HFFc6 (cell line): ENCODE results near the gene SNRNP25. TPM values are rescaled to one million over a fixed set of nuclear protein-coding genes. Genes with fewer than 3 reads are reported as not detected.

Source experiments
- DNase-seq: peaks from one replicate; pipeline ENCODE4 v3.0.0-alpha.2; 2018
- H3K27ac Mint-ChIP-seq: 2 replicates; pipeline ENCODE4 v1.8.0; 2020; ENCODE audit warnings: mild to moderate bottlenecking, mixed read lengths
- H3K27me3 Mint-ChIP-seq: 2 replicates; pipeline ENCODE4 v1.8.0; 2021; ENCODE audit warnings: mild to moderate bottlenecking, moderate library complexity, mixed read lengths; ENCODE audit not compliant: insufficient read depth
- H3K36me3 Mint-ChIP-seq: 2 replicates; pipeline ENCODE4 v1.8.0; 2021; ENCODE audit warnings: low read depth, mixed read lengths
- H3K4me1 Mint-ChIP-seq: 2 replicates; pipeline ENCODE4 v1.8.0; 2020; ENCODE audit warnings: low read depth, mixed read lengths
- H3K4me3 Mint-ChIP-seq: 2 replicates; pipeline ENCODE4 v1.8.0; 2020; ENCODE audit warnings: mild to moderate bottlenecking, moderate library complexity, mixed read lengths
- H3K9me3 Mint-ChIP-seq: 2 replicates; pipeline ENCODE4 v1.8.0; 2020; ENCODE audit warnings: mild to moderate bottlenecking, mixed read lengths
- total RNA-seq, 6 experiments: library from RNA; stranded (reverse); fragmentation: NEBNext Ultra II Directional; extraction: Animal tissue kit (Norgen Biotek cat#: 25700); gene quantifications; 2 replicates in 1 of 6; 3 replicates in 5 of 6; pipeline ENCODE4 v1.2.3, GENCODE V29; 2021
- TF ChIP-seq, protein P1 (sequence below): fragments of 200-600 bp; sonication (generic); IDR thresholded peaks from 2 replicates; pipeline ENCODE4 v1.5.0; 2021; ENCODE audit warnings: antibody characterized with exemption, mild to moderate bottlenecking

The SNRNP25 gene
- total RNA-seq, 6 experiments from 2014 or later, result 40.3 to 53.1 (median 44.0) TPM

DNA sequence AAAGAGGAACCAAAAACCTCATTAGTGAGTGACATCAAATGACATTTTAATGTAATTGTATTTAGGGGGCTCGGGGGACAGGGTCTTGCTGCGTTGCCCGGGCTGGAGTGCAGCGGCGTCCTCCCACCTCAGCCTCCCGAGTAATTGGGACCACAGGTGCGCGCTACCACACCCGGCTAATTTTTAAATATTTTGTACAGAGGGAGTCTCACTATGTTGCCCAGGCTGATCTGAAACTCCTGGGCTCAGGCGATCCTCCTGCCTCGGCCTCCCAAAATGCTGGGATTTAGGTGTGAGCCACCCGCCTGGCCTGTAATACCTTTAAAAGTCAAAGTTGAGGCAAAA, 581 bp downstream of the SNRNP25 start:
- Mint-ChIP-seq H3K4me3 (peak overlapping the region; percentile 100), H3K4me1 (peaks cover 25% of the 10 kb centered on the region), H3K27me3 (peaks cover 2% of the 10 kb centered on the region; the same call in 1 of the 2 replicates), H3K36me3 (peaks cover 33% of the 10 kb centered on the region), H3K27ac (no peak overlapping the region), H3K9me3 (no peaks in the 10 kb centered on the region)
- TF ChIP-seq, protein P1, sequence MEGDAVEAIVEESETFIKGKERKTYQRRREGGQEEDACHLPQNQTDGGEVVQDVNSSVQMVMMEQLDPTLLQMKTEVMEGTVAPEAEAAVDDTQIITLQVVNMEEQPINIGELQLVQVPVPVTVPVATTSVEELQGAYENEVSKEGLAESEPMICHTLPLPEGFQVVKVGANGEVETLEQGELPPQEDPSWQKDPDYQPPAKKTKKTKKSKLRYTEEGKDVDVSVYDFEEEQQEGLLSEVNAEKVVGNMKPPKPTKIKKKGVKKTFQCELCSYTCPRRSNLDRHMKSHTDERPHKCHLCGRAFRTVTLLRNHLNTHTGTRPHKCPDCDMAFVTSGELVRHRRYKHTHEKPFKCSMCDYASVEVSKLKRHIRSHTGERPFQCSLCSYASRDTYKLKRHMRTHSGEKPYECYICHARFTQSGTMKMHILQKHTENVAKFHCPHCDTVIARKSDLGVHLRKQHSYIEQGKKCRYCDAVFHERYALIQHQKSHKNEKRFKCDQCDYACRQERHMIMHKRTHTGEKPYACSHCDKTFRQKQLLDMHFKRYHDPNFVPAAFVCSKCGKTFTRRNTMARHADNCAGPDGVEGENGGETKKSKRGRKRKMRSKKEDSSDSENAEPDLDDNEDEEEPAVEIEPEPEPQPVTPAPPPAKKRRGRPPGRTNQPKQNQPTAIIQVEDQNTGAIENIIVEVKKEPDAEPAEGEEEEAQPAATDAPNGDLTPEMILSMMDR, result no peak
- DNase-seq, result no peak

DNA sequence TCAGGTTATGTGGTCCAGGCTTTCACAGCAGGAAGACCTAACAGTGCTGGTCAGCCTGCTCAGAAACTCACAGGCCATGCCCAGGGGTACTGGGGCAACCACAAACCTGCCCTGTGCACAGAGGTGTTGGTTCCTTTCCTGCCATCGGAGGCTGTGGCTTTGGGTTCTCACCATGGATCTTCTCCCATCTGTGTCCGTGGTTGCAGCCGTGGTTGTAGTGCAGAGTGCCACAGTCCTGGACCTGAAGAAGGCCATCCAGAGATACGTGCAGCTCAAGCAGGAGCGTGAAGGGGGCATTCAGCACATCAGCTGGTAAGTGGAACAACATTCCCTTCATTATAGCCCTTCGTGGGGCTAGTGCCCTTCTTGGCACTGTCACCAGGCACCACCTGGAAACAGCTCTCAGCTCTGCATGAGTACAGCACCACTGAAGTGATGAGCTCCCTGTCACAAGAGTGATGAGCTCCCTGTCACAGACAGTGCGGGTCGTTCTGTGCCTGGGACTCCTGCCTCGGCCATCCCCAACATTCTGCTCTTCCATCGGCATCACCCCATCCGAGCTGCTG, 2.0 kb downstream of the SNRNP25 start:
- Mint-ChIP-seq H3K9me3 (no peaks in the 10 kb centered on the region), H3K27ac (no peak overlapping the region), H3K36me3 (peaks cover 30% of the 10 kb centered on the region), H3K4me1 (peaks cover 24% of the 10 kb centered on the region), H3K4me3 (no peak overlapping the region), H3K27me3 (peaks cover 2% of the 10 kb centered on the region; the same call in 1 of the 2 replicates)
- DNase-seq, result no peak
- TF ChIP-seq, protein P1, result no peak

DNA sequence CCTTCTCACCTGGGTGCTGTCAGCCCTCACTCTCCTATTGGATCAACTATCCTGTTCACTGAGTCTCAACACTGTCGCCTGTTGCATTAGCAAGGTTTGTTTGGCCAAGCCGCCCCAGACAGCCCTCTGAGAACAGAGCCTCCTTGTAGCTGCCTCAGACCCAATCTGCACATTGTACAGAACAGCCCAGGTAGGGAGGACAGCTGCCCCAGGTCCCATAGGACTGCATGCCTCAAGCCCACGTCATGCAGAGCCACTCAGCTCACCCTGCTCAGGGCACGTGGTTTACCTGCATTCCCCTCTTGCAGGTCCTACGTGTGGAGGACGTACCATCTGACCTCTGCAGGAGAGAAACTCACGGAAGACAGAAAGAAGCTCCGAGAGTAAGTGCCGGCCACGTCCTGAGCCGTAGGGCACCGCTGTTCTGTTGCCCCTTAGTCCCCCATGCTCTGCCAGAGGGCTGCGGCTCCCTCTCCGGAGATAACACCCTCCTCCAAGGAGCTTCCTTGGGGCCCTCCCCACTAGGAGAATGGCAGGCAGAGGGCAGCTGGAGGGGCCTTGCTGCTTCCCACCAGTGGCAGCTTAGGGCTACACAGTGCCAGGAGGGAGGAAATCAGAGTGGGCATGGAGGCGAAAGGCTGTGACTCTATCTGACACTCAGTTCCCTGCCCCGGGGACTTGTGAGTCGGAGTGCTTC, 2.8 kb downstream of the SNRNP25 start:
- H3K9me3 Mint-ChIP-seq, result no peaks in the 10 kb centered on the region
- no peak for DNase-seq
- H3K4me3 Mint-ChIP-seq, result no peak overlapping the region; the same call in 1 of the 2 replicates
- peaks cover 17% of the 10 kb centered on the region for H3K4me1 Mint-ChIP-seq
- H3K36me3 Mint-ChIP-seq, result peaks cover 26% of the 10 kb centered on the region
- TF ChIP-seq, protein P1, result no peak
- H3K27ac Mint-ChIP-seq, result no peak overlapping the region
- H3K27me3 Mint-ChIP-seq, result peaks cover 2% of the 10 kb centered on the region; the same call in 1 of the 2 replicates

DNA sequence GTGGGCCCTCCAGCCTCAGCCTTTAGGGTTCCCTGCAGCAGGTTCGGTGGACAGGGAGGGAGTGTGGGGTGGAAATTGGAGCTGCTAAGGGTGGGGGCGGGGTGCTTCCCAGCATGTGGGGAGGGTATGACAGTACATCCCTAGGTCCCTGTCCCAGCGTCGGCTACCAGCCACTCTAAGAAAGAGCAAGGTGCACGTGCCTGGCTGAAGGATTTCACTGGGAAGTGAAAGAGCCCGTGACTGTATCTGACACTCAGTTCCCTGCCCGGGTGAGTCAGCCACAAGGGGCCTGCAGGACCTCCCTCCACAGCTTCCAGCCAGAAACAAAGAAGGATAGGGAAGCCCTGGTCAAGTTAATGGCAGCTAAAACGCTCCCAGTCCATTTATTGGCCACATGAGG, 4.1 kb downstream of the SNRNP25 start:
- peak overlapping the region; percentile 30; the same call in 1 of the 2 replicates for H3K27ac Mint-ChIP-seq
- TF ChIP-seq, protein P1, result no peak
- peaks cover 23% of the 10 kb centered on the region for H3K36me3 Mint-ChIP-seq
- H3K4me3 Mint-ChIP-seq, result no peak overlapping the region
- DNase-seq, result no peak
- peaks cover 2% of the 10 kb centered on the region; the same call in 1 of the 2 replicates for H3K27me3 Mint-ChIP-seq
- no peaks in the 10 kb centered on the region for H3K9me3 Mint-ChIP-seq
- peaks cover 12% of the 10 kb centered on the region for H3K4me1 Mint-ChIP-seq

DNA sequence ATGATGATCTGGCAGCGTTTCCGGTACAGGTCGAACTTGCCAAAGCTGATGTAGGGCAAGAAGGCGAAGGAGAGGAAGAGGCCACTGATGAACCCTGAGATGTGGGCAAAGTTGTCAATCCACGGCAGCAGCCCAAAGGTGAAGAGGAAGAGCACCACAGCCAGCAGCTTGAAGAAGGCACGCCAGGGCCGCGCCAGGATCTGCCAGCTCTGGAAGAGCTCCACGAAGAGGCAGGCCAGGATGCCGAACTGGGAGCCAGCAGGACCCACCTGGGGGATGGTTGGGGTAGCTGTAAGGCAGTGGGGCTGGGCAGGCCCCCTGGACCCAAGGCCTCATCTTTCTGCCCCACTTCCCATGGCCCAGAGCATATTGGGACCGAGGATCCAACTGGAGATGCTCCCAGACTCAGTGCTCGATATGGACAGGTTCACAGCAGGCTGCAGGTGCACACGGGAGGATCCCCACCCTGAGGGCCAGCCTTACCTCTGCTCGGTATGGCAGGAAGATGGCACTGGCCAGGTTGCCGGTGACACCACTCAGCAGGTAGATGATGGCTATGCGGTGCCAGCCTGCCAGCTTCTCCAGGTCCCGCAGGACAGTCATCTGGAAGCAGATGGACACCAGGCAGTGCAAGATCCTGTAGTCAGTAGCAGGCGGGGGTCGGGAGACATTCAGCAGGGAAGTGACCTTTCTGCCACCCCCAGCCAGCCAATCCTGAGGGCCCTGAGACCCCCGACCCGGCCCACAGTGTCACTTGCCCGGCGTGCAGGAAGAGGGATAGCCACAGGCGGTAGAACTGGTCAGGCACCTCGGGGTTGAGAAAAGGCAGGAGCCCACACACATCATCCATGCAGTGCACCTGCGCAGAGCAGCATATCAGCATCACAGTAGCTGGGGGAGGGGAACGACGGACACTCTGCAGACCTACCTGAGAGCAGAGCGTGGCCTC, 5.1 kb downstream of the SNRNP25 start:
- Mint-ChIP-seq H3K4me3 (no peak overlapping the region), H3K36me3 (peaks cover 20% of the 10 kb centered on the region), H3K9me3 (no peaks in the 10 kb centered on the region), H3K27ac (no peak overlapping the region), H3K27me3 (peaks cover 2% of the 10 kb centered on the region; the same call in 1 of the 2 replicates), H3K4me1 (peaks cover 8% of the 10 kb centered on the region)
- TF ChIP-seq, protein P1, result no peak
- DNase-seq, result no peak
